ENCODE data around the gene SOX6.

- TF ChIP-seq CTCF (IDR thresholded peaks at IDR 0.05; ENCODE audit: extremely low read depth in 1 of 2, insufficient read depth in 1 of 2, low read depth in 1 of 2, low read length in 2 of 2) (no peak), POLR2AphosphoS5 (IDR thresholded peaks at IDR 0.05; ENCODE audit: insufficient read depth, low read depth, low read length) (no peak), MAX (IDR thresholded peaks at IDR 0.05; ENCODE audit: insufficient read depth, insufficient read length) (no peak), POLR2A (IDR thresholded peaks at IDR 0.05; ENCODE audit: low read depth, low read length) (no peak), MYC (IDR thresholded peaks at IDR 0.05; ENCODE audit: low read depth, low read length) (no peak), EZH2 (IDR thresholded peaks at IDR 0.05; ENCODE audit: borderline replicate concordance, low read depth, low read length, severe bottlenecking) (no peak), GATA2 (IDR thresholded peaks at IDR 0.05; ENCODE audit: insufficient read depth, insufficient read length, low read depth, low read length) (no peak), FOS (IDR thresholded peaks at IDR 0.05; ENCODE audit: borderline replicate concordance, insufficient read depth, low read length) (no peak), JUN (IDR thresholded peaks at IDR 0.05; ENCODE audit: borderline replicate concordance, insufficient read depth, insufficient read length, low read depth) (no peak)
These were observed 64.0 kb downstream of the SOX6 start for GRCh38 chr11:16292167-16292859.
